ENCODE data around the gene GAPT. TPM values are rescaled to one million over a fixed set of nuclear protein-coding genes. Genes with fewer than 3 reads are reported as not detected.

The GAPT gene
- total RNA-seq, 1 experiment from 2014 or later, result not detected

DNA sequence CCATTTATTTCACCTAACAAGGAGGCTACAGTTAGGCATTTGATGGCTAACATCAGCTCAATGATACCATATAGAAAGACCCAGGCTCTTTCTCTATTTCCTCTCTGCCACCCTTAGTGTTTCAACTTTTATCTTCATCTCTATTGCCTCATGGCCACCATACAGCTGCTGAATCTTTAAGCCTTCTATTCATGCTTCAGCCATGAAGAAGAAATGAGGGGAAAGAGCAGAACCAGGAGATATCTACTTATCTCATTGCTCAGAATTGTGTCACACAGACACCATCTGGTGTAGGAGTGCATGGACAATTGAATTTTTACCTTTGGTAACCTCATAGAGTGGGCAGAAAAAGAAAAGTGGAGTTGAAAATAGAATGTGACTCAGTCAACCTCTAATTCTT is 6.7 kb downstream of the GAPT start:
- H3K36me3 ChIP-seq (ENCODE audit: low read depth), result no peaks in the 10 kb centered on the region
- no peaks in the 10 kb centered on the region for H3K4me1 ChIP-seq (replicated peaks; ENCODE audit: insufficient read depth)
- no peak overlapping the region for H2AFZ ChIP-seq
- H3K4me3 ChIP-seq, result no peak overlapping the region
- no peaks in the 10 kb centered on the region for H3F3A ChIP-seq (ENCODE audit: insufficient read depth, low read depth)
- intact Hi-C loops (cut with micrococcal nuclease; ENCODE audit: unreplicated experiment), result loop anchor here (1.0 kb wide), 1 partner anchor 352 kb away; no protein-coding TSS in a partner anchor
- DNase-seq, result no peak
- H3K9me2 ChIP-seq (ENCODE audit: insufficient read depth), result no peaks in the 10 kb centered on the region
- no peak overlapping the region for H3K27ac ChIP-seq
- TF ChIP-seq, protein P1, sequence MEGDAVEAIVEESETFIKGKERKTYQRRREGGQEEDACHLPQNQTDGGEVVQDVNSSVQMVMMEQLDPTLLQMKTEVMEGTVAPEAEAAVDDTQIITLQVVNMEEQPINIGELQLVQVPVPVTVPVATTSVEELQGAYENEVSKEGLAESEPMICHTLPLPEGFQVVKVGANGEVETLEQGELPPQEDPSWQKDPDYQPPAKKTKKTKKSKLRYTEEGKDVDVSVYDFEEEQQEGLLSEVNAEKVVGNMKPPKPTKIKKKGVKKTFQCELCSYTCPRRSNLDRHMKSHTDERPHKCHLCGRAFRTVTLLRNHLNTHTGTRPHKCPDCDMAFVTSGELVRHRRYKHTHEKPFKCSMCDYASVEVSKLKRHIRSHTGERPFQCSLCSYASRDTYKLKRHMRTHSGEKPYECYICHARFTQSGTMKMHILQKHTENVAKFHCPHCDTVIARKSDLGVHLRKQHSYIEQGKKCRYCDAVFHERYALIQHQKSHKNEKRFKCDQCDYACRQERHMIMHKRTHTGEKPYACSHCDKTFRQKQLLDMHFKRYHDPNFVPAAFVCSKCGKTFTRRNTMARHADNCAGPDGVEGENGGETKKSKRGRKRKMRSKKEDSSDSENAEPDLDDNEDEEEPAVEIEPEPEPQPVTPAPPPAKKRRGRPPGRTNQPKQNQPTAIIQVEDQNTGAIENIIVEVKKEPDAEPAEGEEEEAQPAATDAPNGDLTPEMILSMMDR (conservative IDR thresholded peaks at IDR 0.05), result no peak
- no peak for TF ChIP-seq EZH2 (IDR thresholded peaks at IDR 0.05; ENCODE audit: low read depth)
- no peak overlapping the region for H3K4me2 ChIP-seq
- no peaks in the 10 kb centered on the region for H3K27me3 ChIP-seq (ENCODE audit: insufficient read depth, low read depth)
- H4K20me1 ChIP-seq (ENCODE audit: insufficient read depth), result no peaks in the 10 kb centered on the region
- POLR2A ChIA-PET (ENCODE audit: unreplicated experiment), result no interaction called here
- no TSS peak for BruUV-seq (replicated peaks)
- H3K79me2 ChIP-seq (ENCODE audit: low read depth), result no peaks in the 10 kb centered on the region
- no peaks in the 10 kb centered on the region for H3K9me3 ChIP-seq (ENCODE audit: insufficient read depth, low read depth)
- CTCF ChIA-PET, result interaction anchor here (1.4 kb wide), 1 partner anchor 352 kb away, joined by 3 read pairs; no protein-coding TSS in a partner anchor

DNA sequence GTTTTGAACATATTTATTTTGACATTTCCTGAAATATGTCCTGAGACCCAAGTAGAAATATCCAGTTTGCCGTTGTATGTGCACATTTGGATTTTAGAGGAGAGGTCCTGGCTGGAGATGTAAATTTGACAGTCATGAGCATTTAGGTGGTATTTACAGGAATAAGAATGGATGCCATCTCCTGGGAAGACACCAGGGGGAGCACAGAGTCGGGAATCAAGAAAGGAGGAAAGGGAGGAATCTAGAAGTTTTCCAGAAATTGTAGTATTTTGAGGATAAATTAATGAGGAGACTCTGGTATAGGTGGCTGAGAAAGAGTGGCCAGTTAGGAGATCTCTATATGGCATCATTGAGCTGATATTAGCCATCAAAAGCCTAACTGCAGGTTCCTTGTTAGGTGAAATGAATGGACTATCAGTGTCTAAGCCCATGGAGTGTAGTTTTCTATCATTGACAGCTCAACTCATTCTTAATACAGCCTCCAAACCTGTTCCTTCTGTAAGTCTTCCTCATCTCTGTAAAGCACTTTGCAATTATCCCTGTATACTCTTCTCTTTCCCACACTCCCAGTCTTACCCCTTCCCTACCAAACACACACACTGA is 7.2 kb downstream of the GAPT start:
- H3K36me3 ChIP-seq (ENCODE audit: low read depth), result no peaks in the 10 kb centered on the region
- TF ChIP-seq EZH2 (IDR thresholded peaks at IDR 0.05; ENCODE audit: low read depth), result no peak
- TF ChIP-seq, protein P1 (conservative IDR thresholded peaks at IDR 0.05), result peak; percentile 83
- no peaks in the 10 kb centered on the region for H3K4me1 ChIP-seq (replicated peaks; ENCODE audit: insufficient read depth)
- H3K79me2 ChIP-seq (ENCODE audit: low read depth), result no peaks in the 10 kb centered on the region
- DNase-seq, result peak in 1 of 2 experiments; percentile 9
- BruUV-seq (replicated peaks), result no TSS peak
- CTCF ChIA-PET, result interaction anchor here (1.4 kb wide), 1 partner anchor 352 kb away, joined by 3 read pairs; no protein-coding TSS in a partner anchor
- no peaks in the 10 kb centered on the region for H3F3A ChIP-seq (ENCODE audit: insufficient read depth, low read depth)
- no peak overlapping the region for H3K4me2 ChIP-seq
- H3K27me3 ChIP-seq (ENCODE audit: insufficient read depth, low read depth), result no peaks in the 10 kb centered on the region
- no peaks in the 10 kb centered on the region for H3K9me3 ChIP-seq (ENCODE audit: insufficient read depth, low read depth)
- H4K20me1 ChIP-seq (ENCODE audit: insufficient read depth), result no peaks in the 10 kb centered on the region
- H3K4me3 ChIP-seq, result no peak overlapping the region
- no peak overlapping the region for H2AFZ ChIP-seq
- H3K9me2 ChIP-seq (ENCODE audit: insufficient read depth), result no peaks in the 10 kb centered on the region
- POLR2A ChIA-PET (ENCODE audit: unreplicated experiment), result interaction anchor here (0.6 kb wide), 1 partner anchor 120 kb away, joined by 3 read pairs; no protein-coding TSS in a partner anchor
- H3K27ac ChIP-seq, result no peak overlapping the region
- intact Hi-C loops (cut with micrococcal nuclease; ENCODE audit: unreplicated experiment), result loop anchor here (1.0 kb wide), 1 partner anchor 352 kb away; no protein-coding TSS in a partner anchor

DNA sequence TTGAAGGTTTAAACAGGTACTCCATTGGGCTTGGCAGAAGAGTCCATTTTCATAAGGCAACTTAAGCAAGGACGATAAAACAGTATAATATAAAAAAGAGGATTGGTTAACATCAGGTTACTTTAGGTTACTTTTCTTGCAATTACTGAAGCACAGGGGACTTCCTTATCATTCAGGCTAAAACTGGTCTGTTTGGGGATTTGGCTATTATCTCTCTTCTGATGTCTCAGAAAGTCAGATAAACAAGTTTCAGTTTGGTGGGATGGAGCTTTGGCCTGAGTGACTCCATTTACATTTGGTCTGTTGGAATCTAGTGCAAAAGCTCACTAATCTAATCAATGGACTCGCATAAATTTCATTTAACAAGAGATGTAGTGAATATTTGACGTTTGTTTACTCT is 8.0 kb downstream of the GAPT start:
- H3F3A ChIP-seq (ENCODE audit: insufficient read depth, low read depth), result no peaks in the 10 kb centered on the region
- H4K20me1 ChIP-seq (ENCODE audit: insufficient read depth), result no peaks in the 10 kb centered on the region
- POLR2A ChIA-PET (ENCODE audit: unreplicated experiment), result no interaction called here
- DNase-seq, result no peak
- TF ChIP-seq, protein P1 (conservative IDR thresholded peaks at IDR 0.05), result no peak
- TF ChIP-seq EZH2 (IDR thresholded peaks at IDR 0.05; ENCODE audit: low read depth), result no peak
- H3K4me3 ChIP-seq, result no peak overlapping the region
- no TSS peak for BruUV-seq (replicated peaks)
- H3K27ac ChIP-seq, result no peak overlapping the region
- no peak overlapping the region for H2AFZ ChIP-seq
- intact Hi-C loops (cut with micrococcal nuclease; ENCODE audit: unreplicated experiment), result no loop called here
- no peaks in the 10 kb centered on the region for H3K79me2 ChIP-seq (ENCODE audit: low read depth)
- H3K27me3 ChIP-seq (ENCODE audit: insufficient read depth, low read depth), result no peaks in the 10 kb centered on the region
- no peak overlapping the region for H3K4me2 ChIP-seq
- no peaks in the 10 kb centered on the region for H3K9me2 ChIP-seq (ENCODE audit: insufficient read depth)
- CTCF ChIA-PET, result interaction anchor here (1.4 kb wide), 1 partner anchor 351 kb away, joined by 3 read pairs; no protein-coding TSS in a partner anchor
- H3K4me1 ChIP-seq (replicated peaks; ENCODE audit: insufficient read depth), result no peaks in the 10 kb centered on the region
- no peaks in the 10 kb centered on the region for H3K9me3 ChIP-seq (ENCODE audit: insufficient read depth, low read depth)
- no peaks in the 10 kb centered on the region for H3K36me3 ChIP-seq (ENCODE audit: low read depth)

Measured in PC-9 (cell line).